CD1c-positive myeloid dendritic cell (primary cell): ENCODE data around the gene CDR2.
"Not testable (repeated sequence)": the region's sequence is repeated elsewhere in the genome, so short reads cannot be mapped to it uniquely, and the experiment has no call there.

Experiments used
- DNase-seq: peaks from one replicate; pipeline ENCODE4 v3.0.0-alpha.2; 2016; ENCODE audit errors: extremely low spot score

CDR2 gene

GRCh38 chr16:22307838-22308237 is 66.6 kb downstream of the CDR2 start:
- no peak for DNase-seq

- no peak for DNase-seq
Observed at GRCh38 chr16:22306788-22307187, 67.6 kb downstream of the CDR2 start.

- no peak for DNase-seq
Observed at GRCh38 chr16:22304411-22304810, 70.0 kb downstream of the CDR2 start.

- no peak for DNase-seq
Observed at GRCh38 chr16:22302776-22303363, 71.5 kb downstream of the CDR2 start.

GRCh38 chr16:22301423-22301822 is 73.0 kb downstream of the CDR2 start:
- not testable (repeated sequence) for DNase-seq

- DNase-seq = peak; percentile 23
Observed at GRCh38 chr16:22300427-22301071, 73.9 kb downstream of the CDR2 start.

- DNase-seq = no peak
Observed at GRCh38 chr16:22299036-22299435, 75.4 kb downstream of the CDR2 start.

GRCh38 chr16:22297871-22298733 is 76.3 kb downstream of the CDR2 start:
- DNase-seq = peak; percentile 87

GRCh38 chr16:22297114-22297870 is 77.1 kb downstream of the CDR2 start, which contains the start of gene POLR3E:
Gene POLR3E (plus strand): TSS chr16:22297409. CDS start chr16:22302969, 5,560 bp downstream.
- DNase-seq = peak; percentile 100

GRCh38 chr16:22296225-22297113 is 78.0 kb downstream of the CDR2 start:
- no peak for DNase-seq
